Ovary (tissue), 3 donors: ENCODE measurements around the gene S100A10.

Experiments used
- CTCF ChIP-seq, 3 donors: fragments of 450-650 bp in 2 of 3; fragments of 200-600 bp in 1 of 3; IDR thresholded peaks; one replicate each; pipeline versions ENCODE4 v1.5.1 to v1.8.0; 2016 to 2022; ENCODE audit warnings: antibody characterized with exemption in 3 of 3, mild to moderate bottlenecking in 1 of 3
- POLR2A ChIP-seq: fragments of 450-650 bp; IDR thresholded peaks from one replicate; pipeline ENCODE4 v1.6.1; 2017; ENCODE audit warnings: antibody characterized with exemption, mild to moderate bottlenecking, moderate library complexity
- donor health status: DM: no; HTN: no; CAD: no.

- no peak for TF ChIP-seq CTCF (IDR thresholded peaks at IDR 0.05)
- TF ChIP-seq POLR2A, result no peak
Measured at GRCh38 chr1:151956957-151957497, 36.6 kb downstream of the S100A10 start.
